Neural crest cell (in vitro differentiated cells): ENCODE measurements around the gene KRTAP4-12. TPM values are rescaled to one million over a fixed set of nuclear protein-coding genes. Genes with fewer than 3 reads are reported as not detected.
"Not testable (repeated sequence)": the region's sequence is repeated elsewhere in the genome, so short reads cannot be mapped to it uniquely, and the experiment has no call there.

Experiments
- DNase-seq: peaks from one replicate; pipeline ENCODE4 v3.0.0; 2021; ENCODE audit warnings: low read depth, mixed read lengths, low spot score
- H3K27ac Mint-ChIP-seq: one replicate; pipeline ENCODE4 v1.8.0; 2021; ENCODE audit warnings: mild to moderate bottlenecking, mixed read lengths; ENCODE audit not compliant: unreplicated experiment
- H3K27me3 Mint-ChIP-seq: 2 replicates; pipeline ENCODE4 v1.8.0; 2021; ENCODE audit warnings: low read depth, mild to moderate bottlenecking, mixed read lengths
- H3K36me3 Mint-ChIP-seq: 2 replicates; pipeline ENCODE4 v1.8.0; 2021; ENCODE audit warnings: low read depth, mild to moderate bottlenecking, mixed read lengths
- H3K4me1 Mint-ChIP-seq: 2 replicates; pipeline ENCODE4 v1.8.0; 2021; ENCODE audit warnings: mixed read lengths
- H3K4me3 Mint-ChIP-seq: one replicate; pipeline ENCODE4 v1.8.0; 2021; ENCODE audit warnings: mild to moderate bottlenecking, mixed read lengths
- H3K9me3 Mint-ChIP-seq: 2 replicates; pipeline ENCODE4 v1.8.0; 2021; ENCODE audit warnings: mixed read lengths
- CTCF ChIP-seq: fragments of 200-600 bp; sonication (generic); conservative IDR thresholded peaks from 2 replicates; pipeline ENCODE4 v1.5.0; 2021; ENCODE audit warnings: antibody characterized with exemption, mild to moderate bottlenecking
- total RNA-seq: library from RNA; stranded (reverse); gene quantifications from 2 replicates; pipeline ENCODE4 v1.2.1, GENCODE V29; 2021

The KRTAP4-12 gene
- total RNA-seq, 1 donor from 2014 or later = not detected

- H3K4me3 Mint-ChIP-seq = no peak overlapping the region
- no peak for TF ChIP-seq CTCF
- H3K27ac Mint-ChIP-seq = no peak overlapping the region
- no peaks in the 10 kb centered on the region for H3K36me3 Mint-ChIP-seq
- H3K9me3 Mint-ChIP-seq = no peaks in the 10 kb centered on the region
- H3K4me1 Mint-ChIP-seq = no peaks in the 10 kb centered on the region
- DNase-seq = no peak
- peaks cover 34% of the 10 kb centered on the region for H3K27me3 Mint-ChIP-seq
Observed at GRCh38 chr17:41153856-41154255, 29.9 kb upstream of the KRTAP4-12 start.

GRCh38 chr17:41151525-41151924, 27.5 kb upstream of the KRTAP4-12 start:
- Mint-ChIP-seq H3K27me3 (peaks cover 36% of the 10 kb centered on the region), H3K4me1 (no peaks in the 10 kb centered on the region), H3K9me3 (no peaks in the 10 kb centered on the region), H3K4me3 (no peak overlapping the region), H3K27ac (no peak overlapping the region), H3K36me3 (no peaks in the 10 kb centered on the region)
- DNase-seq = no peak
- TF ChIP-seq CTCF = no peak

GRCh38 chr17:41150026-41150425, 26.0 kb upstream of the KRTAP4-12 start:
- H3K27me3 Mint-ChIP-seq = peaks cover 32% of the 10 kb centered on the region
- no peaks in the 10 kb centered on the region for H3K36me3 Mint-ChIP-seq
- no peaks in the 10 kb centered on the region for H3K4me1 Mint-ChIP-seq
- no peak overlapping the region for H3K27ac Mint-ChIP-seq
- no peaks in the 10 kb centered on the region for H3K9me3 Mint-ChIP-seq
- no peak for DNase-seq
- no peak for TF ChIP-seq CTCF
- no peak overlapping the region for H3K4me3 Mint-ChIP-seq

- Mint-ChIP-seq H3K27ac (no peak within 1 kb of the TSS), H3K27me3 (peaks cover 28% of the 10 kb centered on the region), H3K36me3 (no peaks in the 10 kb centered on the region), H3K4me3 (no peak within 1 kb of the TSS), H3K4me1 (no peaks in the 10 kb centered on the region), H3K9me3 (no peaks in the 10 kb centered on the region)
- no peak for TF ChIP-seq CTCF
- no peak for DNase-seq
Observed at GRCh38 chr17:41149652-41149985, 25.6 kb upstream of the KRTAP4-12 start, which contains the start of gene KRTAP4-5. TSS of gene KRTAP4-5 (minus strand) at chr17:41149825. CDS start at chr17:41149767, 58 bp downstream.

GRCh38 chr17:41148971-41149651, 25.1 kb upstream of the KRTAP4-12 start:
- H3K9me3 Mint-ChIP-seq, H3K4me1 Mint-ChIP-seq, H3K27ac Mint-ChIP-seq, H3K36me3 Mint-ChIP-seq, H3K4me3 Mint-ChIP-seq, DNase-seq: not testable (repeated sequence)
- H3K27me3 Mint-ChIP-seq = peaks cover 26% of the 10 kb centered on the region

- H3K4me1 Mint-ChIP-seq = no peaks in the 10 kb centered on the region
- H3K36me3 Mint-ChIP-seq = peaks cover 4% of the 10 kb centered on the region
- H3K27me3 Mint-ChIP-seq = peaks cover 17% of the 10 kb centered on the region
- no peak overlapping the region for H3K4me3 Mint-ChIP-seq
- no peak for TF ChIP-seq CTCF
- DNase-seq = no peak
- no peak overlapping the region for H3K27ac Mint-ChIP-seq
- H3K9me3 Mint-ChIP-seq = peaks cover 7% of the 10 kb centered on the region
Observed at GRCh38 chr17:41147531-41148204, 23.7 kb upstream of the KRTAP4-12 start.
